Caco-2 (cell line): Measurements from ENCODE around the gene OLFML2A. TPM values are rescaled to one million over a fixed set of nuclear protein-coding genes. Genes with fewer than 3 reads are reported as not detected.

Experiments used
- BruUV-seq: library from RNA; stranded (reverse); fragments of 400-500 nt; replicated peaks from 2 replicates; lab custom pipeline; 2021; lab: Mats Ljungman, UMichigan
- CTCF ChIA-PET: fragments of 300-600 bp; sonication (Branson Sonifier 250); formaldehyde crosslinking; loops from one replicate; lab custom pipeline; 2022; ENCODE audit warnings: antibody characterized with exemption; lab: Charles Lee
- POLR2A ChIA-PET: fragments of 300-600 bp; sonication (Branson Sonifier 250); formaldehyde crosslinking; loops from one replicate; lab custom pipeline; 2022; ENCODE audit warnings: antibody characterized with exemption; lab: Charles Lee
- DNase-seq, 2 experiments: peaks; one replicate each; pipeline versions ENCODE4 v3.0.0 to v3.0.0-alpha.2; 2020 to 2022
- H3K27me3 ChIP-seq: replicated peaks from 2 replicates; pipeline ENCODE4 v1.6.0; 2011; ENCODE audit warnings: low read length; ENCODE audit not compliant: control insufficient read depth, insufficient read depth
- H3K36me3 ChIP-seq: 2 replicates; pipeline ENCODE4 v1.5.1; 2011; ENCODE audit warnings: low read length; ENCODE audit not compliant: control insufficient read depth, insufficient read depth
- H3K4me1 ChIP-seq: fragments of 250-450 bp; sonication (Bioruptor Pico); 2 replicates; pipeline ENCODE4 v1.5.1; 2020; ENCODE audit warnings: mild to moderate bottlenecking
- H3K4me3 ChIP-seq: 2 replicates; pipeline ENCODE4 v1.5.1; 2011; ENCODE audit warnings: low read depth, mild to moderate bottlenecking, control low read depth, low read length
- H3K9me3 ChIP-seq: fragments of 250-450 bp; sonication (Bioruptor Pico); 2 replicates; pipeline ENCODE4 v1.5.1; 2020; ENCODE audit warnings: mild to moderate bottlenecking, moderate library complexity
- H3K27ac Mint-ChIP-seq: one replicate; pipeline ENCODE4 v1.8.0; 2022; ENCODE audit warnings: mixed read lengths; ENCODE audit not compliant: unreplicated experiment
- H3K27me3 Mint-ChIP-seq: one replicate; pipeline ENCODE4 v1.8.0; 2022; ENCODE audit warnings: mixed read lengths; ENCODE audit not compliant: insufficient read depth, unreplicated experiment
- H3K36me3 Mint-ChIP-seq: one replicate; pipeline ENCODE4 v1.8.0; 2022; ENCODE audit warnings: mild to moderate bottlenecking, mixed read lengths; ENCODE audit not compliant: insufficient read depth, unreplicated experiment
- H3K4me1 Mint-ChIP-seq: one replicate; pipeline ENCODE4 v1.8.0; 2022; ENCODE audit warnings: low read depth, mixed read lengths; ENCODE audit not compliant: unreplicated experiment
- H3K4me3 Mint-ChIP-seq: one replicate; pipeline ENCODE4 v1.8.0; 2022; ENCODE audit warnings: mild to moderate bottlenecking, moderate library complexity, mixed read lengths; ENCODE audit not compliant: unreplicated experiment
- H3K9me3 Mint-ChIP-seq: one replicate; pipeline ENCODE4 v1.8.0; 2022; ENCODE audit warnings: mixed read lengths; ENCODE audit not compliant: unreplicated experiment
- intact Hi-C: fragments of 100-400 bp; cut with micrococcal nuclease; formaldehyde crosslinking; loops from one replicate; pipeline ENCODE4 v1.10.0; 2022; ENCODE audit not compliant: unreplicated experiment
- total RNA-seq: library from RNA; stranded (reverse); gene quantifications from 2 replicates; pipeline ENCODE4 v1.2.3, GENCODE V29; 2022
- TF ChIP-seq, protein P1 (sequence below), 2 experiments: fragments of 200-600 bp in 1 of 2; IDR thresholded peaks; 1 replicate in 1 of 2; 2 replicates in 1 of 2; pipeline versions ENCODE4 v1.5.1 to v1.8.0; 2011 to 2022; ENCODE audit warnings: antibody characterized with exemption in 1 of 2, control low read depth in 1 of 2, inconsistent platforms in 1 of 2, low read depth in 1 of 2, low read length in 1 of 2, mild to moderate bottlenecking in 1 of 2, moderate library complexity in 1 of 2; ENCODE audit not compliant: insufficient read depth in 1 of 2, severe bottlenecking in 1 of 2, unreplicated experiment in 1 of 2

OLFML2A gene
- total RNA-seq, 1 experiment from 2014 or later, result 1.1 TPM

DNA sequence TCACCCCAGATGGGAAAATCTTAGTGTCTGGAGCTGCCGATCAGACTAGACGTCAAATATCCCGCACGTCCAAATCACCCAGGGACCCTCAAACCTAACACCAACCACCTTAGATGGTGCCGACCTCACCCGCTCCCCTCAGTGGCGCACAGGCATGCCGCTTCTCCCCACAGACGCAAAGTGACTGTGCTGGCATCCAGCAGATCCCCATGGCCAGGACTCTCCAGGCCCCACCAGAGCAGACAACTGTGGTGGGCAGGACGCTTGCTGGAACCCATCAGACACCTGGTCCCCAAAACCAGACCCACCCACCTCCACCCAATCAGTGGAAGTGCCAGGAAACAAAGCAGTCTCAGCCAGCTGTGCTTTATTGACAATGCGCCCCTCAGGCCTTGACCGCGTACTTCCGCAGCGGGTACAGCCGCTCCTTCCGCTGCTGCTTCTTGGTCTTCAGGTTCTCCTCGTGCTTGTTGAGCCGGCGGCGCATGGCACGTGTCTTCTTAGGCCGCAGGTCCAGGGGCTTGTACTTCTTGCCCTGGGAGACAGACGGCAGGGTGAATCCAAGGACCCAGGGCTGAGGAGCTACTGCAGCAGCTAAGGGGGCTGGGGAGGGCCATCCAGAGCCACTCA, 80.7 kb downstream of the OLFML2A start:
- TF ChIP-seq, protein P1, sequence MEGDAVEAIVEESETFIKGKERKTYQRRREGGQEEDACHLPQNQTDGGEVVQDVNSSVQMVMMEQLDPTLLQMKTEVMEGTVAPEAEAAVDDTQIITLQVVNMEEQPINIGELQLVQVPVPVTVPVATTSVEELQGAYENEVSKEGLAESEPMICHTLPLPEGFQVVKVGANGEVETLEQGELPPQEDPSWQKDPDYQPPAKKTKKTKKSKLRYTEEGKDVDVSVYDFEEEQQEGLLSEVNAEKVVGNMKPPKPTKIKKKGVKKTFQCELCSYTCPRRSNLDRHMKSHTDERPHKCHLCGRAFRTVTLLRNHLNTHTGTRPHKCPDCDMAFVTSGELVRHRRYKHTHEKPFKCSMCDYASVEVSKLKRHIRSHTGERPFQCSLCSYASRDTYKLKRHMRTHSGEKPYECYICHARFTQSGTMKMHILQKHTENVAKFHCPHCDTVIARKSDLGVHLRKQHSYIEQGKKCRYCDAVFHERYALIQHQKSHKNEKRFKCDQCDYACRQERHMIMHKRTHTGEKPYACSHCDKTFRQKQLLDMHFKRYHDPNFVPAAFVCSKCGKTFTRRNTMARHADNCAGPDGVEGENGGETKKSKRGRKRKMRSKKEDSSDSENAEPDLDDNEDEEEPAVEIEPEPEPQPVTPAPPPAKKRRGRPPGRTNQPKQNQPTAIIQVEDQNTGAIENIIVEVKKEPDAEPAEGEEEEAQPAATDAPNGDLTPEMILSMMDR (IDR thresholded peaks at IDR 0.05; ENCODE audit: insufficient read depth in 1 of 2, low read depth in 1 of 2, low read length in 1 of 2, severe bottlenecking in 1 of 2, unreplicated experiment in 1 of 2), result no peak
- Histone ChIP-seq H3K4me1 (peaks cover 10% of the 10 kb centered on the region), H3K4me3 (no peak overlapping the region), H3K27me3 (no peaks in the 10 kb centered on the region), H3K9me3 (no peaks in the 10 kb centered on the region), H3K36me3 (peaks cover 13% of the 10 kb centered on the region)
- ChIA-PET POLR2A (no interaction called here), CTCF (interaction anchor here (11.7 kb wide), 1 partner anchor 83 kb away, joined by 325 read pairs; the partner anchor contains the start of genes NR6A1 and OLFML2A)
- peaks cover 10% of the 10 kb centered on the region for H3K4me1 Mint-ChIP-seq
- H3K4me3 Mint-ChIP-seq, result no peak overlapping the region
- no peaks in the 10 kb centered on the region for H3K27me3 Mint-ChIP-seq
- no peak for DNase-seq
- H3K9me3 Mint-ChIP-seq, result no peaks in the 10 kb centered on the region
- H3K27ac Mint-ChIP-seq, result no peak overlapping the region
- peaks cover 94% of the 10 kb centered on the region for H3K36me3 Mint-ChIP-seq
- BruUV-seq, result no TSS peak
- intact Hi-C loops, result loop anchor here (1.0 to 2.0 kb wide), 2 partner anchors 37 to 517 kb away; no protein-coding TSS in a partner anchor

DNA sequence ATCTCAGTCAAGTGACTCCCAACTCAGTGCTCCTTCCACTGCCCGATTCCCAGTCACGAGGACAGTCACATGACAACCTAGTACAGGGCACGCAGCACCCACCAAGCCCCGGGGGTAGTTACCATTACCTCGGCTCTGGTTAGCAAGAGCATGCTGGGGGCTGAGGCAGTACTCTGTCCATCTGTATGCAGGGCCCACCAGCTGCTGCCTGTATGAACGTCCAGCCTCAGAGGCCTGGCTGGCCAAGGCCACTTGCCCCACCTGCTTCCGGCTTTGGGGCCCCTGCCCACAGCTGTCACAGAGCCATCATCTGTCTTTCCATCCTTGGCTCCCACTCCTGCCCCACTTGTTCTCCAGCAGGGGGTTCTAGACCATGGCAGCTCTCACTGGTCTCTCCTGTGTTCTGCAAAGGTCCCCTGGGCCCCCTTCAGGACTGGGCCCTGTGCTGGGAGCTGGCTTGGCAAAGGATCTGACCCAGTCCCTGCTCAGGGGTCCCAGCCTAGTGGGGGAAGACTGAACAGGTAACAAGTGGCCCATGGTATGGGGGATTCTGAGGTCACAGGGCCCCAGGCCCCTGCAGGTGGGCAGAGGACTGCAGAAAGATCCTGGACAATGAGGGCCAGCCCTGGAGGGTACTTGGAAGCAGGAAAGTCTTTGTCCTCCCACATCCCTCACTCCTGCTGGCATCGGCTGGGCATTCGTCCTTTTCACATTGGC, 81.6 kb downstream of the OLFML2A start:
- H3K4me3 ChIP-seq, result no peak overlapping the region
- peaks cover 13% of the 10 kb centered on the region for H3K36me3 ChIP-seq
- intact Hi-C loops, result no loop called here
- no peak overlapping the region for H3K27ac Mint-ChIP-seq
- BruUV-seq, result no TSS peak
- H3K27me3 ChIP-seq, result no peaks in the 10 kb centered on the region
- no peak for DNase-seq
- ChIA-PET POLR2A (no interaction called here), CTCF (interaction anchor here (11.7 kb wide), 1 partner anchor 84 kb away, joined by 325 read pairs; the partner anchor contains the start of genes NR6A1 and OLFML2A)
- H3K36me3 Mint-ChIP-seq, result peaks cover 90% of the 10 kb centered on the region
- TF ChIP-seq, protein P1 (IDR thresholded peaks at IDR 0.05; ENCODE audit: insufficient read depth in 1 of 2, low read depth in 1 of 2, low read length in 1 of 2, severe bottlenecking in 1 of 2, unreplicated experiment in 1 of 2), result no peak
- H3K27me3 Mint-ChIP-seq, result no peaks in the 10 kb centered on the region
- no peaks in the 10 kb centered on the region for H3K9me3 ChIP-seq
- peaks cover 10% of the 10 kb centered on the region; the same call in 1 of the 2 replicates for H3K4me1 ChIP-seq
- no peak overlapping the region for H3K4me3 Mint-ChIP-seq
- H3K4me1 Mint-ChIP-seq, result peaks cover 7% of the 10 kb centered on the region
- H3K9me3 Mint-ChIP-seq, result no peaks in the 10 kb centered on the region

DNA sequence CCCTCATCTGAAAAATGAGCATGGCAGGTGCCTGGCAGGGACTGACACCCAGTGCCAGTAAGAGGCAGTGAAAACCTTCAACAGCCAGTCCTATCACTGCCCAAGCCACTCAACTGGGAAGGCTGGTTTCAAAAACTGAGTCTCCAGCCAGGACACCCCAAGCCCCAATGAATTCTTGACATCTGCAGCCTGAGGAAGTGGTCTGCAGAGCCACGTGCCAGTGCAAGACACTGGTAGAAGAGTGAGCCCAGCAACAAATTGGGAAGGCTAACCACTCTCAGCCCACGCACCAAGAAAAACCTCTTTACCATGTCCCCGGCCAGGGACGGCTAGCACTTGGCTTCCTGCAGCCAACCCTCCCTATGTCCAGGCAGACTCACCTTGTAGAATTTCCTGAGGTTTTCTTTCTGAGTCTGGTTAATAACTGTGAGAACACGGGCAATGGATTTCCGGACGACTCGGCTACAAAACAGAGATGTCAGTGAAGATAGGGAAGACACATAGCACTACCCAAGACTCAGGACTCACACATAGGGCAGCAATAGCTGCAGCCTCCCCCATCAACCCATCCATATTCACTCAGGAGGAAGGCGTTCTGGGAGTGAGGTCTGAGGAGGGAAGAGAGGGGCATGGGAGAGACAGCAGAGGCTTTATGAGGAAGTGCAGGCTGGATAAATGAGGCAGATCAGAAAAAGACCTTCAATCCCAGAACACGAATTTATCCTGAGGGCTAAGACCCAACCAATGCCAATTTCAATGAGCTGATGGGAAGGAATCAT, 83.1 kb downstream of the OLFML2A start:
- no TSS peak for BruUV-seq
- Histone ChIP-seq H3K4me1 (peaks cover 10% of the 10 kb centered on the region; the same call in 1 of the 2 replicates), H3K36me3 (peaks cover 13% of the 10 kb centered on the region), H3K4me3 (peak overlapping the region; percentile 85), H3K27me3 (no peaks in the 10 kb centered on the region), H3K9me3 (no peaks in the 10 kb centered on the region)
- H3K9me3 Mint-ChIP-seq, result no peaks in the 10 kb centered on the region
- no peaks in the 10 kb centered on the region for H3K27me3 Mint-ChIP-seq
- CTCF ChIA-PET, result interaction anchor here (2.7 to 11.7 kb wide), 2 partner anchors 86 to 88 kb away, joined by 24 to 325 read pairs; partner anchors contain the start of genes NR6A1 and OLFML2A
- no peak for DNase-seq
- intact Hi-C loops, result loop anchor here (5.0 to 10.0 kb wide), 2 partner anchors 282 to 385 kb away; partner anchors contain the start of genes HSPA5 and SCAI
- POLR2A ChIA-PET, result interaction anchor here (1.5 kb wide), 1 partner anchor 9 kb away, joined by 4 read pairs; no protein-coding TSS in a partner anchor
- H3K27ac Mint-ChIP-seq, result peak overlapping the region; percentile 95
- H3K4me1 Mint-ChIP-seq, result peaks cover 7% of the 10 kb centered on the region
- H3K4me3 Mint-ChIP-seq, result peak overlapping the region; percentile 85
- TF ChIP-seq, protein P1 (IDR thresholded peaks at IDR 0.05; ENCODE audit: insufficient read depth in 1 of 2, low read depth in 1 of 2, low read length in 1 of 2, severe bottlenecking in 1 of 2, unreplicated experiment in 1 of 2), result no peak
- peaks cover 75% of the 10 kb centered on the region for H3K36me3 Mint-ChIP-seq
